H9 (cell line): ENCODE data around the gene SSNA1. TPM values are rescaled to one million over a fixed set of nuclear protein-coding genes. Genes with fewer than 3 reads are reported as not detected.
A peak's percentile ranks its signal among the peaks of the same experiment; 100 is the strongest.

ENCODE experiments used
- DNase-seq: peaks from one replicate; pipeline ENCODE4 v3.0.0-alpha.2; 2017
- H2AFZ ChIP-seq: one replicate; pipeline ENCODE4 v1.6.1; 2013; ENCODE audit warnings: mild to moderate bottlenecking, low read length, control low read depth, moderate library complexity
- H2AK5ac ChIP-seq: 2 replicates; pipeline ENCODE4 v1.6.1; 2013; ENCODE audit warnings: low read length, control low read depth, mixed read lengths; ENCODE audit not compliant: insufficient read length
- H2BK120ac ChIP-seq: one replicate; pipeline ENCODE4 v1.6.1; 2013; ENCODE audit warnings: low read depth, mild to moderate bottlenecking, low read length, control low read depth, inconsistent platforms; ENCODE audit not compliant: poor library complexity, severe bottlenecking
- H2BK12ac ChIP-seq: 2 replicates; pipeline ENCODE4 v1.6.1; 2013; ENCODE audit warnings: low read length, control low read depth, mixed read lengths, low read depth; ENCODE audit not compliant: insufficient read length
- H2BK15ac ChIP-seq: 2 replicates; pipeline ENCODE4 v1.6.1; 2013; ENCODE audit warnings: low read depth, low read length, control low read depth
- H2BK20ac ChIP-seq: one replicate; pipeline ENCODE4 v1.6.1; 2013; ENCODE audit warnings: low read depth, mild to moderate bottlenecking, low read length, control low read depth, inconsistent platforms; ENCODE audit not compliant: poor library complexity, severe bottlenecking
- H2BK5ac ChIP-seq: 2 replicates; pipeline ENCODE4 v1.6.1; 2013; ENCODE audit warnings: low read length, control low read depth, mixed read lengths; ENCODE audit not compliant: insufficient read length
- H3K14ac ChIP-seq: 2 replicates; pipeline ENCODE4 v1.6.1; 2013; ENCODE audit warnings: low read length, control low read depth; ENCODE audit not compliant: insufficient read depth
- H3K18ac ChIP-seq: 2 replicates; pipeline ENCODE4 v1.6.1; 2013; ENCODE audit warnings: low read depth, mild to moderate bottlenecking, mixed read lengths, low read length, control low read depth; ENCODE audit not compliant: insufficient read length
- H3K23ac ChIP-seq: 2 replicates; pipeline ENCODE4 v1.6.1; 2013; ENCODE audit warnings: low read length, control low read depth, mixed read lengths, low read depth; ENCODE audit not compliant: insufficient read length
- H3K23me2 ChIP-seq: 2 replicates; pipeline ENCODE4 v1.6.1; 2013; ENCODE audit warnings: low read depth, mild to moderate bottlenecking, mixed read lengths, low read length, control low read depth; ENCODE audit not compliant: insufficient read length, poor library complexity, severe bottlenecking
- H3K27ac ChIP-seq: 2 replicates; pipeline ENCODE4 v1.5.1; 2013; ENCODE audit warnings: low read length, control low read depth, mixed read lengths, low read depth; ENCODE audit not compliant: insufficient read length
- H3K27me3 ChIP-seq: 2 replicates; pipeline ENCODE4 v1.6.1; 2013; ENCODE audit warnings: low read length, control low read depth, inconsistent platforms; ENCODE audit not compliant: insufficient read depth
- H3K4ac ChIP-seq: 2 replicates; pipeline ENCODE4 v1.6.1; 2013; ENCODE audit warnings: low read depth, mild to moderate bottlenecking, control low read depth, inconsistent platforms, low read length, moderate library complexity
- H3K4me1 ChIP-seq: 2 replicates; pipeline ENCODE4 v1.6.1; 2013; ENCODE audit warnings: low read length, control low read depth, inconsistent platforms; ENCODE audit not compliant: insufficient read depth
- H3K4me2 ChIP-seq: 2 replicates; pipeline ENCODE4 v1.6.1; 2013; ENCODE audit warnings: low read length, control low read depth, mixed read lengths; ENCODE audit not compliant: insufficient read length, insufficient read depth
- H3K56ac ChIP-seq: 2 replicates; pipeline ENCODE4 v1.6.1; 2013; ENCODE audit warnings: low read depth, mild to moderate bottlenecking, mixed read lengths, low read length, control low read depth; ENCODE audit not compliant: insufficient read length
- H3K79me1 ChIP-seq: 2 replicates; pipeline ENCODE4 v1.6.1; 2013; ENCODE audit warnings: low read depth, mild to moderate bottlenecking, moderate library complexity, low read length, control low read depth, inconsistent platforms; ENCODE audit not compliant: insufficient read depth, poor library complexity, severe bottlenecking
- H3K79me2 ChIP-seq: 2 replicates; pipeline ENCODE4 v1.6.1; 2013; ENCODE audit warnings: low read length, control low read depth, inconsistent platforms; ENCODE audit not compliant: insufficient read depth
- H3K9ac ChIP-seq: 2 replicates; pipeline ENCODE4 v1.6.1; 2013; ENCODE audit warnings: low read length, control low read depth, mixed read lengths; ENCODE audit not compliant: insufficient read length; ENCODE audit errors: extremely low read depth
- H3K9me3 ChIP-seq: one replicate; pipeline ENCODE4 v1.6.1; 2013; ENCODE audit warnings: low read depth, low read length, inconsistent platforms; ENCODE audit not compliant: control insufficient read depth
- H3T11ph ChIP-seq: one replicate; pipeline ENCODE4 v1.6.1; 2013; ENCODE audit warnings: mild to moderate bottlenecking, low read length, control low read depth, inconsistent platforms
- H4K20me1 ChIP-seq: one replicate; pipeline ENCODE4 v1.6.1; 2013; ENCODE audit not compliant: control insufficient read depth, insufficient read length, insufficient read depth
- H4K5ac ChIP-seq: 2 replicates; pipeline ENCODE4 v1.6.1; 2013; ENCODE audit warnings: low read depth, mild to moderate bottlenecking, mixed read lengths, low read length, control low read depth; ENCODE audit not compliant: insufficient read length
- H4K8ac ChIP-seq: replicated peaks from 2 replicates; pipeline ENCODE4 v1.6.1; 2013; ENCODE audit warnings: low read length, control low read depth, mixed read lengths, low read depth; ENCODE audit not compliant: insufficient read length
- H4K91ac ChIP-seq: 2 replicates; pipeline ENCODE4 v1.6.1; 2013; ENCODE audit warnings: low read depth, mild to moderate bottlenecking, moderate library complexity, mixed read lengths, low read length, control low read depth; ENCODE audit not compliant: insufficient read length
- H3K27ac Mint-ChIP-seq, 3 experiments: 2 replicates in 2 of 3; 3 replicates in 1 of 3; pipeline ENCODE4 v1.8.0; 2020 to 2021; ENCODE audit warnings: mixed read lengths in 3 of 3, mild to moderate bottlenecking in 1 of 3, moderate library complexity in 1 of 3
- H3K27me3 Mint-ChIP-seq: 2 replicates; pipeline ENCODE4 v1.8.0; 2021; ENCODE audit warnings: low read depth, mild to moderate bottlenecking, moderate library complexity, mixed read lengths
- H3K36me3 Mint-ChIP-seq, 3 experiments: 2 replicates in 2 of 3; 3 replicates in 1 of 3; pipeline ENCODE4 v1.8.0; 2020 to 2021; ENCODE audit warnings: low read depth in 3 of 3, mixed read lengths in 3 of 3; ENCODE audit not compliant: insufficient read depth in 1 of 3
- H3K4me1 Mint-ChIP-seq, 2 experiments: 2 replicates each; pipeline ENCODE4 v1.8.0; 2020; ENCODE audit warnings: mixed read lengths in 2 of 2
- H3K4me3 Mint-ChIP-seq, 2 experiments: 2 replicates in 1 of 2; 3 replicates in 1 of 2; pipeline ENCODE4 v1.8.0; 2020 to 2021; ENCODE audit warnings: mild to moderate bottlenecking in 2 of 2, mixed read lengths in 2 of 2, moderate library complexity in 1 of 2
- H3K9me3 Mint-ChIP-seq, 2 experiments: 2 replicates in 1 of 2; 3 replicates in 1 of 2; pipeline ENCODE4 v1.8.0; 2020; ENCODE audit warnings: mild to moderate bottlenecking in 2 of 2, mixed read lengths in 2 of 2, moderate library complexity in 1 of 2
- CTCF ChIP-seq: fragments of 200-600 bp; sonication (generic); conservative IDR thresholded peaks from 3 replicates; pipeline ENCODE4 v1.8.0; 2021; ENCODE audit warnings: antibody characterized with exemption, mild to moderate bottlenecking
- WGBS: extraction: QIAGEN DNeasy Blood & Tissue Kit; methylation state at CpG from one replicate; pipeline ENCODE4 v1.1.7; 2013; ENCODE audit warnings: missing lambda C conversion rate, low lambda C conversion rate, mixed read lengths; ENCODE audit not compliant: insufficient read length; ENCODE audit errors: extremely low coverage; 5-methylcytosine and 5-hydroxymethylcytosine counted together
- total RNA-seq: library from RNA; stranded (reverse); gene quantifications from 2 replicates; pipeline ENCODE4 v1.2.1, GENCODE V29; 2021

SSNA1 gene
- total RNA-seq, 1 experiment from 2014 or later = 69.2 TPM

GRCh38 chr9:137160716-137161557, 27.5 kb upstream of the SSNA1 start:
- no peaks in the 10 kb centered on the region for H3K36me3 Mint-ChIP-seq
- peaks cover 91% of the 10 kb centered on the region for H3K27me3 Mint-ChIP-seq

More at GRCh38 chr9:137160716-137161557, 27.5 kb upstream of the SSNA1 start:
- H3K4me2 ChIP-seq = peak overlapping the region; percentile 31
- H3K14ac ChIP-seq = no peak overlapping the region; the same call in 1 of the 2 replicates
- H3K9me3 Mint-ChIP-seq = no peaks in the 10 kb centered on the region; a peak in 1 of 5 replicates
- H2AK5ac ChIP-seq = no peak overlapping the region
- H4K91ac ChIP-seq = no peak overlapping the region
- H4K20me1 ChIP-seq = peaks cover 2% of the 10 kb centered on the region
- no peaks in the 10 kb centered on the region for H3K79me1 ChIP-seq
- peaks cover 21% of the 10 kb centered on the region for H3K23me2 ChIP-seq
- peaks cover 0 to 11% of the 10 kb centered on the region in 2 experiments; a peak in 2 of 4 replicates for H3K4me1 Mint-ChIP-seq
- H3K4me3 Mint-ChIP-seq = peak overlapping the region in 1 of 2 experiments; percentile 53; a peak in 1 of 5 replicates
- no peak overlapping the region for H3K9ac ChIP-seq
- H3K56ac ChIP-seq = no peak overlapping the region
- no CpG with 5 or more reads among the region's 56 CpGs for WGBS
- no peak overlapping the region for H2BK120ac ChIP-seq
- no peaks in the 10 kb centered on the region for H3K9me3 ChIP-seq
- no peak overlapping the region for H2BK15ac ChIP-seq
- no peak overlapping the region for H4K8ac ChIP-seq
- H3K27me3 ChIP-seq = peaks cover 27% of the 10 kb centered on the region; the same call in 1 of the 2 replicates
- no peak overlapping the region for H3K18ac ChIP-seq
- no peaks in the 10 kb centered on the region for H3K79me2 ChIP-seq
- H2BK5ac ChIP-seq = no peak overlapping the region
- H4K5ac ChIP-seq = no peak overlapping the region
- no peak overlapping the region for H3T11ph ChIP-seq
- H2AFZ ChIP-seq = no peak overlapping the region
- no peak overlapping the region for H3K4ac ChIP-seq
- no peak overlapping the region for H2BK20ac ChIP-seq
- H3K27ac Mint-ChIP-seq = no peak overlapping the region
- DNase-seq = peak; percentile 84
- H3K4me1 ChIP-seq = no peaks in the 10 kb centered on the region
- H2BK12ac ChIP-seq = no peak overlapping the region
- no peak for TF ChIP-seq CTCF
- H3K23ac ChIP-seq = no peak overlapping the region
- no peak overlapping the region for H3K27ac ChIP-seq
